Esophagus muscularis mucosa (tissue), 4 donors: ENCODE measurements around the gene RAB3C. TPM values are rescaled to one million over a fixed set of nuclear protein-coding genes. Genes with fewer than 3 reads are reported as not detected.

ENCODE experiments used
- DNase-seq: peaks from one replicate; pipeline ENCODE4 v3.0.0-alpha.2; 2017; ENCODE audit errors: extremely low spot score
- H3K27ac ChIP-seq, 4 donors: fragments of 200-600 bp; sonication (generic); replicated peaks in 1 of 4; 1 replicate in 3 of 4; 2 replicates in 1 of 4; pipeline ENCODE4 v1.5.1; 2016 to 2019; ENCODE audit warnings: mild to moderate bottlenecking in 1 of 4
- H3K27me3 ChIP-seq, 4 donors: fragments of 200-600 bp; sonication (generic); one replicate each; pipeline versions ENCODE4 v1.5.1 to v1.6.0; 2016 to 2019
- H3K36me3 ChIP-seq, 4 donors: fragments of 200-600 bp; sonication (generic); one replicate each; pipeline ENCODE4 v1.5.1; 2016 to 2019
- H3K4me1 ChIP-seq, 4 donors: fragments of 200-600 bp; sonication (generic); one replicate each; pipeline ENCODE4 v1.5.1; 2016 to 2019
- H3K4me3 ChIP-seq, 4 donors: fragments of 200-600 bp; sonication (generic); 1 replicate in 2 of 4; 2 replicates in 2 of 4; pipeline ENCODE4 v1.5.1; 2016 to 2019; ENCODE audit warnings: mild to moderate bottlenecking in 4 of 4, moderate library complexity in 1 of 4
- H3K9me3 ChIP-seq, 4 donors: fragments of 200-600 bp; sonication (generic); 1 replicate in 3 of 4; 2 replicates in 1 of 4; pipeline ENCODE4 v1.5.1; 2016 to 2019
- EP300 ChIP-seq: sonication (generic); formaldehyde crosslinking; IDR thresholded peaks from one replicate; pipeline ENCODE4 v1.6.1; 2017; ENCODE audit warnings: antibody characterized with exemption
- POLR2A ChIP-seq: fragments of 450-650 bp; IDR thresholded peaks from one replicate; pipeline ENCODE4 v1.6.1; 2017; ENCODE audit warnings: antibody characterized with exemption, moderate library complexity, mild to moderate bottlenecking, low read depth
- POLR2AphosphoS5 ChIP-seq, 2 donors: sonication (generic); formaldehyde crosslinking; IDR thresholded peaks; one replicate each; pipeline ENCODE4 v1.6.1; 2017; ENCODE audit warnings: antibody characterized with exemption in 2 of 2
- WGBS: methylation state at CpG from one replicate; pipeline ENCODE4 v1.1.5; 2018; 5-methylcytosine and 5-hydroxymethylcytosine counted together
- intact Hi-C: fragments of 100-400 bp; cut with DNase I; formaldehyde crosslinking; loops from one replicate; pipeline ENCODE4 v1.15.1; 2023
- total RNA-seq, 4 donors: library from RNA; depleted of rRNA; stranded (reverse); fragments of >200 nt; gene quantifications; one replicate each; pipeline versions ENCODE4 v1.1.0 to v1.2.1, GENCODE V29; 2016
- TF ChIP-seq, protein P1 (sequence below), 3 experiments: fragments of 200-600 bp in 2 of 3; fragments of 450-650 bp in 1 of 3; sonication (generic) in 2 of 3; IDR thresholded peaks; one replicate each; pipeline ENCODE4 v1.5.1; 2017 to 2019; ENCODE audit warnings: antibody characterized with exemption in 3 of 3, mild to moderate bottlenecking in 2 of 3, moderate library complexity in 1 of 3

Gene RAB3C
- total RNA-seq, 4 donors from 2014 or later = 2.6 to 9.6 (median 5.9) TPM

GRCh38 chr5:58871648-58872242 is 288.9 kb downstream of the RAB3C start:
- WGBS = 46% methylated on average over 3 of the region's 3 CpGs
- Histone ChIP-seq H3K27me3 (no peaks in the 10 kb centered on the region), H3K9me3 (no peaks in the 10 kb centered on the region), H3K27ac (no peak overlapping the region), H3K36me3 (no peaks in the 10 kb centered on the region), H3K4me1 (no peaks in the 10 kb centered on the region), H3K4me3 (no peak overlapping the region)
- DNase-seq = no peak
- TF ChIP-seq, protein P1, sequence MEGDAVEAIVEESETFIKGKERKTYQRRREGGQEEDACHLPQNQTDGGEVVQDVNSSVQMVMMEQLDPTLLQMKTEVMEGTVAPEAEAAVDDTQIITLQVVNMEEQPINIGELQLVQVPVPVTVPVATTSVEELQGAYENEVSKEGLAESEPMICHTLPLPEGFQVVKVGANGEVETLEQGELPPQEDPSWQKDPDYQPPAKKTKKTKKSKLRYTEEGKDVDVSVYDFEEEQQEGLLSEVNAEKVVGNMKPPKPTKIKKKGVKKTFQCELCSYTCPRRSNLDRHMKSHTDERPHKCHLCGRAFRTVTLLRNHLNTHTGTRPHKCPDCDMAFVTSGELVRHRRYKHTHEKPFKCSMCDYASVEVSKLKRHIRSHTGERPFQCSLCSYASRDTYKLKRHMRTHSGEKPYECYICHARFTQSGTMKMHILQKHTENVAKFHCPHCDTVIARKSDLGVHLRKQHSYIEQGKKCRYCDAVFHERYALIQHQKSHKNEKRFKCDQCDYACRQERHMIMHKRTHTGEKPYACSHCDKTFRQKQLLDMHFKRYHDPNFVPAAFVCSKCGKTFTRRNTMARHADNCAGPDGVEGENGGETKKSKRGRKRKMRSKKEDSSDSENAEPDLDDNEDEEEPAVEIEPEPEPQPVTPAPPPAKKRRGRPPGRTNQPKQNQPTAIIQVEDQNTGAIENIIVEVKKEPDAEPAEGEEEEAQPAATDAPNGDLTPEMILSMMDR (IDR thresholded peaks at IDR 0.05) = peak; percentile 31 to 59 (median 53)
- no peak for TF ChIP-seq EP300
- TF ChIP-seq POLR2AphosphoS5 (IDR thresholded peaks at IDR 0.05) = no peak
- TF ChIP-seq POLR2A = no peak
- intact Hi-C loops = no loop called here

DNA sequence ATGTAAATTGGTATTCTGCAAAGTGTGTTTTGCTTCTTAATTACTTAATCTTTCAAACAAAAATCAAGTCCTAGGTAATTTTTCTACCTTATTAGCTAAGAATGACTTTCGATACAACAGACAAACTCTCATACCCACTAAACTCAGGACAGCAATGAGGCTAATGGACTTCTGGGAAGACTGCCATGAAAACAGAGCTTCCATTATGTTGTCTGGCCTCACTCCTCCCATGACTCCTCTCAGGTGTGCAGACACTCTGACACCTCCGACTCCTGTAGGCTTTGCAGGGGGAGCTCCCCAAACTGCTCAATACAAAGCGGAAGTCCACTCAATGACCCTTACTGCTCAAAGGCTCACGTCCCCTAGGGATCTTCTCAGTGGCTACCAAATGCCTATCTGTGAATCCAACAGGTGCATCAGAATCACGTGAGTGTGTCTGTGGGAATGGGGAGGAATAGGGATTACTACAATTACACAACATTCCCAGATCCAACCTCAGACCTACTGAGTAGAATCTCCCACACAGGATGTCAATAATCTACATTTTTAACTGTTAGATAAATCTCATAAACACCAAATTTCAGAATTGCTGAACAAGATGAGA is 289.9 kb downstream of the RAB3C start:
- intact Hi-C loops = no loop called here
- Histone ChIP-seq H3K9me3 (no peaks in the 10 kb centered on the region), H3K36me3 (no peaks in the 10 kb centered on the region), H3K4me3 (no peak overlapping the region), H3K27ac (no peak overlapping the region), H3K4me1 (no peaks in the 10 kb centered on the region), H3K27me3 (no peaks in the 10 kb centered on the region)
- TF ChIP-seq EP300 = no peak
- TF ChIP-seq POLR2A = no peak
- no peak for TF ChIP-seq POLR2AphosphoS5 (IDR thresholded peaks at IDR 0.05)
- TF ChIP-seq, protein P1 (IDR thresholded peaks at IDR 0.05) = no peak
- DNase-seq = no peak
- WGBS = 89% methylated on average over 5 of the region's 5 CpGs

GRCh38 chr5:58875599-58875998 is 292.7 kb downstream of the RAB3C start:
- Histone ChIP-seq H3K9me3 (no peaks in the 10 kb centered on the region), H3K27me3 (no peaks in the 10 kb centered on the region), H3K4me3 (no peak overlapping the region), H3K36me3 (no peaks in the 10 kb centered on the region), H3K27ac (no peak overlapping the region), H3K4me1 (no peaks in the 10 kb centered on the region)
- TF ChIP-seq POLR2AphosphoS5 (IDR thresholded peaks at IDR 0.05) (no peak), EP300 (no peak), POLR2A (no peak)
- TF ChIP-seq, protein P1 (IDR thresholded peaks at IDR 0.05) = no peak
- no peak for DNase-seq
- 86% methylated on average over 3 of the region's 3 CpGs for WGBS
- intact Hi-C loops = no loop called here

GRCh38 chr5:58885260-58885659 is 302.4 kb downstream of the RAB3C start:
- H3K27ac ChIP-seq = no peak overlapping the region
- intact Hi-C loops = loop anchor here (5.0 kb wide), 2 partner anchors 122 to 492 kb away; no protein-coding TSS in a partner anchor

More at GRCh38 chr5:58885260-58885659, 302.4 kb downstream of the RAB3C start:
- DNase-seq = no peak
- Histone ChIP-seq H3K4me3 (no peak overlapping the region), H3K27me3 (no peaks in the 10 kb centered on the region), H3K36me3 (no peaks in the 10 kb centered on the region), H3K4me1 (peaks cover 0 to 12% (median 7%) of the 10 kb centered on the region in 4 donors), H3K9me3 (peaks cover 0 to 5% (median 0%) of the 10 kb centered on the region in 4 donors)
- no peak for TF ChIP-seq EP300
- TF ChIP-seq POLR2AphosphoS5 (IDR thresholded peaks at IDR 0.05) = no peak
- TF ChIP-seq, protein P1 (IDR thresholded peaks at IDR 0.05) = no peak
- 68% methylated on average over 2 of the region's 2 CpGs for WGBS
